Stimulated activated CD4-positive, alpha-beta T cell treated with anti-CD3 and anti-CD28 coated beads, Interleukin-2, amount 100 ng/mL, for 4 hours (primary cell): Measurements from ENCODE around the gene PRDM16.
"Not testable (repeated sequence)": the region's sequence is repeated elsewhere in the genome, so short reads cannot be mapped to it uniquely, and the experiment has no call there.

Source experiments
- DNase-seq: peaks from one replicate; pipeline ENCODE4 v3.0.0-alpha.2; 2020; ENCODE audit warnings: low read depth

Gene PRDM16

DNA sequence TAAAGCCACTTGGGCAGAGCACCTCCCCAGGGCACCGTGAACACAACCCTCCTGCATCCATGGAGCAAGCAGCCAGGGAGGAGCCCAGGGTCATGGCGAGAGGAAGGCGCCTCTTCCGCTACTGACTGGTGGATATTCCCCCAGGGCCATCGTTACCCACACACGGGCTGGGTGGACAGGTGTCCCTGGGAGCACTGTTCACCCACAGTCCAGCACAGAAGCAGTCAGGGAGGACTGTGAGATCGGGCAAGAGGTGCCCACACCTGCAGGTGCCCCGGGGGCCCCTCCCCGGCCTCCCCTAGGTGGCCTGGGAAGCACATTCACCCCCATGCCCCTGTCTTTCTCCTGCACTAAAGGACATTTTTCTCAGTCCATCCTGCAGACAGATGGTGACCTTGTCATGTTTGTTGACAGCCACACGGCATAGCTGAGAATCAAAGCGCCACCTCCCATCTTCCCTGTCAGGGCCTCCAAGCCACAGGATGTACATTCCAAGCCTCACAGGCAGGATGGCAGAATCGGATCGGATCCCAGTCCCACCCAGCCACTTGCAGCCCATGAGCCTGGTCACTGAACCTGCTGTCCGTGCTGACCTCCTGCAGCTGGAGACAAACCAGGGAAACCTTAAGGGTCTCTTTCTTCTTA is 160.2 kb downstream of the PRDM16 start:
- no peak for DNase-seq

DNA sequence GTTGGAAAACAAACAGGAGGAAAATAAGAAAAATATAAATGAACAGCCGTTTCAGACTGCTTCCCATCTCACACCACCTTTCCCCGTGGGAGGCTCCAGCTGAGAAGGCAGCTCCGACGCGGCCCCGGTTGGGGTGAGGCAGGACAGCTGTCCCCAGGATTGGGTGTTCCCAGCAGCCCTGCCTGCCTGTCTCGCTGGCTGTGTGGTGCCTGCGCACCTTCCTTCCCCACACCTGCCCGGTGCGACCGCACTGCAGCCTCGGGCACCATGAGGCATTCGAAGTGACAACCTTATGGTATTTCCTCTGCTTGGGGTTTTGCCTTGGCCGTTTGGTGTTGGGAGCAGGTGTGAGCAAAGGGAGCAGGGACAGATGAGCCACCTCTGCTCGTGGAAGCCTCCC is 161.6 kb downstream of the PRDM16 start:
- no peak for DNase-seq

DNA sequence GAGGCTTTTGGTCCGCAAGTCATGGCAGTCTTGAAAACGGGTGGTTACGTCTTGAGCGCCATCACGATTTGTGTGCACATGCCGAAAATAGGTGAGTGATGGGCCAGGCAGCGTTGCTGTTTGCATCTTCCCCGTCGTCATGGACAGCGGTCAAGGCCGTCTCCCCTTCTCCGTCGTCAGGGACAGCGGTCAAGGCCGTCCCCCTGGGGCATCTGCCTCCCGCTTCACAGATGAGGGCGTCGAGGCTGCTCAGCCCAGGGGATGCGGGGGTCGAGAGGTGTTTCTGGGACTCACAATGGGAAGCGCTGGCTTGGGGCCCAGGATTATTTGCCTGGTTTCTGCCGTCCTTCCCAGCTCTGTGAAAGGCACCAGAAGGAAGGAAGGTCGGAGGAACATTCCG is 162.2 kb downstream of the PRDM16 start:
- DNase-seq, result no peak

DNA sequence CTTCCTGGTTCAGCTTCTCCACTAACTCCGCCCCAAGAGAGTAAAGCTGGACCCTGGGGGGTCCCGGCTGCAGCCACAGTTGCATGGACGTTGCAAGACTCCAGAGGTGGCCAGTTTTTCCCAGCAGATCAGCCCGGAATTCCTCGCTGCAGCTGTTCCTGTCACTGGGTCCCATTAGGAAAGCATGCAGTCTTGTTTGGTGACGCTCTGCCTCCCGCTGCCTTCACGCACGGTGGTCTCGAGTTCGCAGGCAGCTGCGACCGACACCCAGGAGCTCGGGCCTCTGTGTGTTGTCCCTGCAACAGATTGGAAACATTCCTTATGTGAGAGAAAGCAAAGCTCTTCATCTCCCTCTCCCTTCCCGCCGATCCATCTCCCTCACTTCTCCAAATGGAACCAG is 162.8 kb downstream of the PRDM16 start:
- no peak for DNase-seq

DNA sequence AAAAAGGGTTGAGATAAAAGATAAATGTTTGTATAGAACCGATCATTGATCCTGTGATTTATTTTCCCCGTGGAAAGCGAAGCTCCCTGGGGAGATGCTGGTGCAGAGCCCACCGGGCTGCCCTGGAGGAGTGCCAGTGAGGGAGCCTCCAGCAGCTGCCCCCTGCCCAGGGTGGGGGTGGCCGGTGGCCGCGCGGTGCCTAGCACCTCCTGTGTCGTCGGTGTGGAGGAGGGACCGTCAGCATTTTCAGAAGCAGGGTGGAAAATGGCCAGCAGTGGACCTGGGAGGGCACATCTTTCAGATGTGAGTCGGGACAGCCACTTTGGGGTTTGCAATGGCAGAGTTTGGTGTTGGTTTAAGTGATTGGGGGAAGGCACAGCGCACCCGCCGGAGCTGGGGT is 164.0 kb downstream of the PRDM16 start:
- DNase-seq, result no peak

DNA sequence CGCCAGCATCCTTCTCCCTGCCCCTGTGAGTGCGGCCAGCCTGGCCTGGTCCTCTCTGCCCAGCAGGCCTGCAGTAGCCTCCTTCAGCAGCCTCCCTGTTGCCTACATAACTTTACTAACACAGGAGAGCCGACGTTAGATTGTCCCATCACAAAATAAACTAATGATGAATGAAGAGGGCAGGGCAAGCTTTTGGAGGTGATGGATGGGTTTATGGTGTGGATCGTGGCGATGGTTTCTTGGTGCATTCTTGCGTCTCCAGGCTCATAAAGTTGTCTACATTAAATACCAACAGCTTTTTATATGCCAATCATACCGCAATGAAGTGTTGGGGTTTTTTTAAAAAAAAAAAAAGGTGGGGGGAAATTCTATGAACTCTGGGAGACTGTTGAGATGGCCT is 164.5 kb downstream of the PRDM16 start:
- no peak for DNase-seq

DNA sequence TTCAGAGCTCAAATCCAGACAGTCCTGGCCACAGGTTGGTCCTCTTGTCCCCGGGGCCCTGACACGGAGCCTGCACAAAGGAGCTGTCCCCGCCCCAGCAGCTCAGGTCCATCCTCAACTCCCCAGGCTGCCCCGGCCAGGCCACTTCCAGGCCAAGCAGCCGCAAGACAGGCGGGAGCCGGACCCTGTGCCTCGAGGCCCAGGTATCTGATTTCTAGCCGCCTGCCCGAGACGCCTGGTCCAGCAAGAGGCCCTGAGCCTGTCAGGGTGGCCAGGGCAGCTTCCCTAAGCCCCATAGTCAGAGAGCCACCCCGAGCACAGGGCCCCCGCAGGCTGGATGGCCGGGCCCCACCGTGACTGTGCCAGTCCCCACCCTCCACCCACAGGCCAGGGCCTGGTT is 165.3 kb downstream of the PRDM16 start:
- no peak for DNase-seq

DNA sequence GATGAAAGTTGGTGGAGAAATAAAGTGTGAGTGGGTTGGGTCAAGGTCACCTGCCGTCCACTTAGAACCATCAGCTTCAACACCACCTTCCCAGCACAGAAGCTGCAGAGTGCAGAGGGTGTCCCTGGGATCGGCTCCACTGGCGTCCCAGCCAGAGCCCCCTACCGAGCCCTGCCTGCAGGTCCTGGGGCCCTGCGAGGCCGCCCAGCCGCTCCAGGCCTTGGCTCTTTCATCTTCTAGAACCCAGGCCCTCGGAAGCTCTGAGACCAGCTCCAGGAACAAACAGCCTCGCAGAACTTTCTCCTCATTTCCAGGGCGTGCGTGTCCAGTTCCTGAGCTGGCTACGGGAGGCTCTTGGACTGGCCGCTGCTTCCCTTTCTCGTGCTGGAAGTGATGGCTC is 166.0 kb downstream of the PRDM16 start:
- DNase-seq, result no peak

DNA sequence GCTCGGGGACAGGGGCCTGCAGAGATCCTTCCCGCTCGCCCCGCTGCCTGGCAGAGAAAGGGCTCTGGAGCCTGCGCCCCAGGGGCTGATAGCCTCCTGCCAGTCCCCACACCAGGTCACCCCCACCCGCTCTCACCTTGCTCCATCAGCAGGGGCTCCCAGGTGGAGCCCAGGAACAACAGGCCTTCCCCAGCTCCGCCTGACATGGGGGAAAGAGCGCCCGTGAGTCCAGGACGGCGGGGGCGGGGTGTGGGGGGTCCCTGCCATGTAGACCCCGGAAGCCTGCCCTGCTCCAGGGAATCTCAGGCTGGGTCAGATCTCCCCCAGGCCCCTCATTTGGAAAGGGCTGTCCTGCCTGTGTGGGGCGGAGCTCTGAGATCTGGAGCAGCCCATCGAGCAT is 166.5 kb downstream of the PRDM16 start:
- no peak for DNase-seq

DNA sequence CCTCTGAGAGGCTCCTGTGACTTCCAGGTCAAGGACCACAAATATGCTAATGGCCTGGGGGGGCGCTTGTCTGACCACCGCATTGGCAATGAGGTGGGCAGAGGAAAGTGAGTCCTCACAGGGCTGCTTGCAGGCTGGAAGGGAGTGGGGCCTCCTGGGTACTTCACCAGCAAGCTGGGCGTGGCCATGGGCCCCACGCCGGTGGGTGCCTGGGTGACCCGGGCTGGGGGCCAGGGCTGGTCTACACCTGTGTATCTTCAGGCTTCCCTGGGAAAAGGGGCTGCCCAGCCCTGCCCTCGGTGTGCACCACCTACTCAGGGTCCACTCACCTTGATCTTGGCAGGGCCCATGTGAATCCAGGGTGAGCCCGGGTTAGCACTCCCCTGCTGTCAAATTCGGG is 167.4 kb downstream of the PRDM16 start:
- DNase-seq, result no peak

DNA sequence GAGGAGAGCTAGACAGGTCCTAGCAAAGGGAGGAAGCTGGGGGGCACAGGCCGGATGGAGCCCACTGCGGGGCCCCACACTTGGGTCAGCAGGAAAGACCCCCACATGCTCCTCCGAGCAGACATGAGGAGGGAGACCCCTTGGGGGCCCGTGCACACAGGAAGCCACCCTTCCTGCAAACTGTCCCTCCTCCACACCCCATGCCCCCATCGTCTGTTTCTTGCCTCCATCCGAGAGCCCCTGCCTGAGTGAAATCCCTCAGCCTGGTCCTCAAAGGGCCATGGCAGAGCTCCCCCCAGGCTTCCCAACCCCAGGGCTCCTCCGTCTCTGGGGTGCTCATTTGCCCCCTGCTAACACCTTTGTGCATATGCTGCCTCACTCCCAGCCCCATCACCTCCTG is 168.0 kb downstream of the PRDM16 start:
- DNase-seq, result no peak

DNA sequence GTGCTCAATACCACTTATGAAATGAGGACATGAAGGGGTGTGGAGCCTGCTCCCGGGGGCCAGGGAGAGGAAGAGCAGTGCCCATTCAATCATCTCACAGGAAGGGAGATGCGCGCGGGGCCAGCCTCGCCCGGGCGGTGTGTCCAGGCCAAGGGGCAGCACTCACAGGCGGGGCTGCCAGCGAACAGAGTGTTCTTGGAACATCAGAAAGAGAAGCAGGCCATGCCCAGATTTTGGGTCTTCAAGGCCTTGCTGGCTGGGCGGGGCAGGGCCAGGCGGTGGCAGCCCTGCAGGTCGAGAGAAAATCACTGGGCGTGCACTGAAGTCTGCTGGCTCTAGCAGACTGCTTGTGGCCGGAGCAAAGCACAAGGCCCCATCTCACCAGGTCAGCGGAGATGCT is 168.6 kb downstream of the PRDM16 start:
- DNase-seq, result no peak

DNA sequence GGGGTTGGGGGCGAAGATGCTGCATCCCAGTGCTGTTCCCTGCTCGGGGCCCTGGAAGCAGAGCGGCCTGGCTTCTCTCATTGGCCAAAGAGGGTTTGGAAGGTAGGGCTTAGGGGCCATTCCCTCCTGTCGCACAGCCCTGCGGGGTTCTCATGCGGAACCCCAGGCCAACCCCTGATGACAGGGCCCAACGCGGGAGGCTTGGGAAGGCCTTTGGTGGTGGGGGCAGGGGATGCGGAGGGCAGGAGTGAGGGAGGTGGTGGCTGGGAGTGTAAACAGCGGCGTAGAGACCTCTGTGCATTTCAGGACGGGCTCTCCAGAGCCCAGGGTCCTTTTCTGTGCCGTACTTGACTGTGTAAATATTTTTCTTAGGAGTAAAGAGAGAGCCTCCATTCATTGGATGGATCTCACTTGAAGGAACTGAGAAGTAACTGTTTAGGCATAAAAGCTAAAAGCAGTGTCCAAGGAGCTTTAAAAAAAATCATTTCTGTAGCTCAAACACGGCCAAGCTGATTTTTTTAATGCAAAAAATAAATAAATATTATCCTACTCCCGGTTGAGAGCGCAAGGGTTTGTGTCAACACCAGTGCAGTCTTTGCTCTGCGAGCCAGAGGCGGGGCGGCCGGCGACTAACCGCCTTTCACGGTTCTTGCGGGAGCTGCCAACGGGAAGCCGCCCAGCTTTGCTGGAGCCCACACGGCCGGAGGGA is 169.1 kb downstream of the PRDM16 start:
- no peak for DNase-seq

DNA sequence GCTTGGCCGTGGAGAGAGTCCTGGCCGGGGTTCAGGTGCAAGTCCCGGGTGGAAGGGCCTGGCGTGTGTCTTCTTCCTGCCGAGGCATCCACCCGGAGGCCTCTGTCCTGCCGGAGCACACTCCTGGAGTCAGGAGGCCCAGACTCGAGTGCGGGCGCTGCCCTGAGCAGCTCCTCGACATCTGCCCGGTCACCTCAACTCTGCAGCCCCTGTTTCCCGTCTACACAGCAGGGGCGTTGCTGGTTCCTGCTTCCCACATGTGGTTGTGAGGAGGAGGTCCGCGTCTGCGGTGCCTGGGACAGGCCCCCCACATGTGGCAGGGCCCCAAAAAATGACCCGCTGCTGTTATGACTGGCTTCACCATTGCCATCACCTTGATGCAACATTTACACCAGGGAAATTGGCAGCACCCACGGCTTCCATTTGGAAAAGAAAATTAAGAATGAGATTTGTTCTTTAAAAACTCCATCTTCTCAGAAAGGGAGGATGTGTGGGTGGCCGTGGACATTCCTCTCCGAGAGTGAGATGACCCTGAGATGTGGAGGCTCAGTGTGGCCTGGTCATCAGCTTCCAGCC is 169.8 kb downstream of the PRDM16 start:
- DNase-seq, result no peak

DNA sequence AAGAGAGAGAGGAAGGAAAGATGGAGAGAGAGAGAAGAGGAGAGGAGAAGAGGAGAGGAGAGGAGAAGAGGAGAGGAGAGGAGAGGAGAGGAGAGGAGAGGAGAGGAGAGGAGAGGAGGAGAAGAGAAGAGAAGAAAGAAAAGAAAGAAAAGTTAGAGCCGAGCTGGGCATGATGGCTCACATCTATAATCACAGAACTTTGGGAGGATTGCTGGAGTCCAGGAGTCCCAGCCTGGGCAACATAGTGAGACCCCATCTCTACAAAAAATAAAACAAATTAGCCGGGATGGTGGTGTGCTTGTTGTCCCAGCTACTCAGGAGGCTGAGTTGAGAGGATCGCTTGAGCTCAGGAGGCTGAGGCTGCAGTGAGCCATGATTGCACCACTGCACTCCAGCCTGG is 171.0 kb downstream of the PRDM16 start:
- DNase-seq, result not testable (repeated sequence)

DNA sequence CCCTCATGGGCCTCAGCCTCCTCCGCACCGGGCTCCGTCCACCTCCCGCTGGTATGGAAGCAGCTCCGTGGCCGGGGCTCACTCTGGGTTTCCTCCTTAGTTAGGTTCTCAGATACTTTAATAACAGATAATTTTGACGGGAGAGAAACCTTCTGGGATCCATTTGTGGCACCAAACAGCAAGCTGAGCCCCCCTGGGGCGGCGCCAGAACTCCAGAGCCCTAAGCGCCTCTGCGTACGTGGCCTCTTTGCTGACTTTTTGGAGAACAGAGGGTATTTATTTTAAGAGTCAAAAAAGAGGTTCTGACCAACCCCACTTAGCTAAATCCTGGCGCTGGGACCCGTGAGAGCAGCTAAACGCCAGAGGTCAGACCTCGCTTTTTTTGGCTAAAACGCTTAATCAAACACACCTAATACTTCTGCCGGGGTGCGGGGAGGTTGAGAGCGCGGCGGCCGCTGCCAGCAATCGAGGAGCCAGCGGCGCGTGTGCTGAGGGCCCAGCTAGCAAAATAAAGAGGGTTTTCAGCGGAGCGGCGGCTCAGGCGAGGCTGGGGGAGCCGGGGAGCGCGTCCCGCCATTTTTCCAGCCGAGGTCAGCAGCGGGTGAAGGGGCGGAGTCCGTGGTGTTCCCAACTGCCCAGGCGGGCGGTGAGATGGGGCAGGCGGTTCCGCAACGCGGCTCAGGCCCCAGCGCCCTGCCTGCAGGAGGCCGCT is 171.7 kb downstream of the PRDM16 start:
- DNase-seq, result no peak

DNA sequence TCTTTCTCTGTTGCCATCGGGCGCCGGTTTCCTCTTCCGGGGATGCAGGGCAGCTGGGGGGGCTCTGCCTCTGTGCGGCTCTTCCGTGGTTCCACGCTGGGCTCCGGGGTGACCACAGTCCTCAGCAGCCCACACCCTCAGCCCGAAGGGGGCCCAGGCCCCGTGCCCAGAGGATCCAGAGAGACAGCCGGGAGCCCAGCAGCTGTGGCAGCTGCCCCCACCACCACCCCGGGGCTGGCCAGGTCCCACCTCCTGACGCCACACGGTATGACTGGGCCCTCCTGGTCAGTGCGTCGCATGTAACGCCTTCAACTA is 172.2 kb downstream of the PRDM16 start:
- no peak for DNase-seq

DNA sequence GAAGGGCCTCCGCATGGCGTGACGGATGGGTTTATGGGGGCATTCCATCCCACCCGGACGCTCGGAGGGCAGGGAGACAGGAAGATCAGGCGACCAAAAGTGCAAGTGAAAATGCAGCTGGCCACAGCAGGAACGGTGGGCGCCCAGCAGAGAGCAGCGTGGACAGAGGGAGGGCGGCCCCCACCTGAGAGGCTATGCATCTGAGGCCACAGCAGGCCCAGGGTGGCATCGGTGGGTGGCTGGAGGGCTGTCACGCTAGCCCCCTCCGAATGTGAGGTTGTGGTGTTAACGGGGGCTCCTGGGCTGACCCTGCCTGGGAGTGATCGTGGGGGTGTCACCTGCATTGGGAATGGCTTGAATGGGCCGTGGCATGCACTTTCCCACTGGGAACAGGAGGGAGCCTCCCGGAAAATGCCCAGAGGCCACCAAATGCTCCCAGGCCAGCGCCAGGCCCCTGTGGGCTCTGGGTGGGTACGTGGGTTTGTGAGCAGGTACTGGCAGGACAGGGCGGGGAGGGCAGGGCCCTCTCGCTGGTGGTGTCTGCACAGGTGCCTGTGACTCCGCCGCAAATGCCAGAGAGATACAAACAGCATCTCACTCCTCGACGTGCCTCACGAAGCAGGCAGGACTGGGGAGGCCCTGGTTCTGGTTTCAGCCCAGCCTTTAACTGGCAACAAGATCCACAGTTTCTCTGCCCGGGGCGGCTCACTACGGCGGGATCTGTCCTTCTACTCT is 172.8 kb downstream of the PRDM16 start:
- DNase-seq, result no peak

DNA sequence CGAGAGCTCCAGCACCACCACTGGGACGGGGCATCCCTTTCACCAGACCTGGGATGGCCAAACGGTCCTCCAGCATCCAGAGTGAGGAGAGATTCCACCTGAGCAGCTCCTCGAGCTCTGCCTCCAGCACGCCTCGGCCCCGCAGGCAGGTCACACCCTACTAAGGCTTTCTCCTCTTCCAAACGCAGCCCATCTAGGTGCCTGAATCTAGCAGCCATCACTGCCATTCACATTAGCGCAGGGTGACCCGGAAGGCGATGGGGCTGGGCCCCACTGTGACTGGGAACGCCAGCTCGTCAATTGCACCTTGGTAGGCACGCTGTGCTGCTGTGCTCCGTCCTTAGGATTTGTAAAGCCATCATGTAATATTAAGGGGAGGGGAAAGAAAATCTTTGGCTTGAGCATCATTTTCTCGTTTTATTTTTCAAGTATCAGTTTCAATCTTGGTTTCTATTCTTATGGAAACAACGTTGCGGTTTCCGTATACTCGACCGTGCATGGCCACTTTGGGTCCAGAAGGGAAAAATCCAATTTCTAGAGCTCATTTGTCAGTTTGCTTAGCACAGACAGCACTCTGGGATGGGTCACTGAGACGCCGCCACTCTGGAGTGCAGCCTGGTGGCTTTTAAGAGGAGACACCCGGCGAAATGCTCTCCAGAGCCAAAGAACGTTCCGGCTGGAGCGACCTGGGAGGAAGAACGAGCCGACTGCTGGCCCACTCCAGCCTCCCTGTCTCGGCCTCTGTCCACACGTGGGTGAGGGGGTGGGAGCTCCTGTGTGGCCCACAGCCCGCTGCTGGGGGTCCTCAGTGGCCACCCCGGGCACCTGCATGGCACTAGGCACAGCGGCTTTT is 173.6 kb downstream of the PRDM16 start:
- DNase-seq, result no peak

DNA sequence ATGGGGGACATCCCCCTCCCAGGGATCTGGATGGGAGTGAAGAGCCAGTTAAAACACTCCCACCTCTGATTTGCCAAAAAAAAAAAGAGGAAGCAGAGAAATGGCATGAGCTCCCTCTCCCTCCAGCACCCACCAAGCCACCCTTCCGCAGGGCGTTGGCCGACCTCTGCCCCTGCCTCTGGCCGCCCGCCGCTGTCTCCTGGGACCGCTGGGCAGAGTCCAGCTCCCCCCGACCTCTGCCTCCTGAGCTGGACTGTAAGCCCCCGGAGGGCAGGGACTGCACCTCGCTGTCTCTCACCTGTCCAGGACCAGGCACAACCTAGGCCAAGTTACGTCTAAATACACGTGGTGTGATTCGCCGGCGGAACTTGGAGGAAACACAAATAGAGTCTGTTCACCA is 174.3 kb downstream of the PRDM16 start:
- no peak for DNase-seq

DNA sequence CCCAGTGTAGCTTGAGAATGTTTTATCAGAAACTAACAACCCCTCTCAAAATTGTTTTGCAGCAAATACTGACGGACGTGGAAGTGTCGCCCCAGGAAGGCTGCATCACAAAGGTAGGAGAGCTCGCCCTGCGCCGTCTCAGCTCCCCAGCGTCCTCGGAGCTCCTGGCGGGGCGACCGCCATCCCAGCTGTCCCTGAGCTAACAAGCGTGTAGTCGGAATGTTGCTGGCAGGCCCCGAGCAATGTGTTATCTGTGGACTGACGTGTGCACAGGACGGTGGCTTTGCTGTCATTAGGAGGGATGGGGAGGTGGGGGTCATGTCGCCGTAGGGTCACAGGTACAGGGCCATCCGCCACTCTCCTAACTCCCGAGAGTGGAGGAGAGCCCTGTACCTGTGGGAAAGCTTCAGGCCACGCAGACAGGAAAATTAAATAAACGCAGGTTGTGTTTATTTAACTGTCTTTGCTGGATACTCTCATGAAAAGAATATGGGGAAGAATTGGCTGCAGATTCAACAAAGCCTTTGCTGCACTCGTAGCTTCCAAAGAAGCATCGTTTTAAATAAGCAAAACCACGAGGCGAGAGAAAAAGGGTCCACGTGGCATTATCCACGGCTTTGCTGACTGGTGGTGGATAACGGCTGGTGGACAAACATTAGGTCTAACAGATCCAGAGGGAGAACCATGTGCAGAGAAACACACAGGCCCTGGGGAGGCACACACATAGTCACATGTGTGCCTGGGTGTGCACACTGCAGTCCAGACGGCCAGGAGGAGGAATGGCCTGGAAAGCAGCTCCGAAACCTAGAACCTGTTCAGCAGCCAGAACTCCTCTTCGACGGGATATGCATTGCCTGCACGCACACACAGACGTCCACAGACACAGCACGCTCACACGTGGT is 175.3 kb downstream of the PRDM16 start:
- DNase-seq, result no peak
